CD4-positive, alpha-beta T cell (primary cell): ENCODE measurements around the gene BOLL. TPM values are rescaled to one million over a fixed set of nuclear protein-coding genes. Genes with fewer than 3 reads are reported as not detected.
A peak's percentile ranks its signal among the peaks of the same experiment; 100 is the strongest.

ENCODE experiments used
- ATAC-seq: fragments of 200-7000 bp; cut with Tn5 transposase; one replicate; pipeline ENCODE4 v1.10.0; 2022; ENCODE audit warnings: mild to moderate bottlenecking; ENCODE audit not compliant: poor library complexity
- CTCF ChIA-PET: fragments of 350-600 bp; sonication (Branson Sonifier 250); formaldehyde crosslinking; loops from one replicate; lab custom pipeline; 2021; ENCODE audit warnings: antibody characterized with exemption, inconsistent platforms; lab: Charles Lee
- POLR2A ChIA-PET: fragments of 350-600 bp; sonication (Branson Sonifier 250); formaldehyde crosslinking; loops from one replicate; lab custom pipeline; 2021; ENCODE audit warnings: antibody characterized with exemption, inconsistent platforms; lab: Charles Lee
- DNase-seq, 14 experiments: peaks; one replicate each; pipeline ENCODE4 v3.0.0-alpha.2; 2013 to 2020; ENCODE audit warnings: mixed read lengths in 2 of 14
- H3K27ac ChIP-seq, 2 donors: one replicate each; pipeline versions ENCODE4 v1.5.1 to v1.7.0; 2013; ENCODE audit warnings: low read length in 2 of 2, low read depth in 1 of 2, mild to moderate bottlenecking in 1 of 2
- H3K27me3 ChIP-seq, 2 experiments: 1 replicate in 1 of 2; 2 replicates in 1 of 2; pipeline versions ENCODE4 v1.6.1 to v1.7.0; 2013; ENCODE audit warnings: low read length in 2 of 2, control low read depth in 1 of 2, mild to moderate bottlenecking in 1 of 2, moderate library complexity in 1 of 2; ENCODE audit not compliant: insufficient read depth in 2 of 2, control insufficient read depth in 1 of 2
- H3K36me3 ChIP-seq: one replicate; pipeline ENCODE4 v1.6.1; 2013; ENCODE audit warnings: low read length, control low read depth; ENCODE audit not compliant: insufficient read depth
- H3K4me1 ChIP-seq: one replicate; pipeline ENCODE4 v1.6.1; 2013; ENCODE audit warnings: low read length, control low read depth; ENCODE audit not compliant: insufficient read depth
- H3K4me3 ChIP-seq: one replicate; pipeline ENCODE4 v1.5.1; 2013; ENCODE audit warnings: mild to moderate bottlenecking, low read length, moderate library complexity
- H3K9me3 ChIP-seq, 2 experiments: 1 replicate in 1 of 2; 2 replicates in 1 of 2; pipeline versions ENCODE4 v1.6.1 to v1.7.0; 2013; ENCODE audit warnings: low read length in 2 of 2, mild to moderate bottlenecking in 2 of 2, control low read depth in 1 of 2, moderate library complexity in 1 of 2; ENCODE audit not compliant: control insufficient read depth in 1 of 2, insufficient read depth in 1 of 2
- H3K27ac Mint-ChIP-seq: one replicate; pipeline ENCODE4 v1.8.0; 2020; ENCODE audit warnings: mixed read lengths
- H3K27me3 Mint-ChIP-seq: one replicate; pipeline ENCODE4 v1.8.0; 2021; ENCODE audit warnings: mixed read lengths
- H3K36me3 Mint-ChIP-seq: one replicate; pipeline ENCODE4 v1.8.0; 2021; ENCODE audit warnings: low read depth, mixed read lengths
- H3K4me1 Mint-ChIP-seq: one replicate; pipeline ENCODE4 v1.8.0; 2021; ENCODE audit warnings: low read depth, mixed read lengths
- H3K4me3 Mint-ChIP-seq: one replicate; pipeline ENCODE4 v1.8.0; 2020; ENCODE audit warnings: mild to moderate bottlenecking, mixed read lengths
- H3K9me3 Mint-ChIP-seq: one replicate; pipeline ENCODE4 v1.8.0; 2020; ENCODE audit warnings: mixed read lengths
- CTCF ChIP-seq: fragments of 200-600 bp; IDR thresholded peaks from one replicate; pipeline ENCODE4 v1.8.0; 2022; ENCODE audit warnings: antibody characterized with exemption, mild to moderate bottlenecking
- intact Hi-C, 2 experiments: fragments of 100-400 bp; cut with DNase I in 1 of 2; cut with micrococcal nuclease in 1 of 2; formaldehyde crosslinking; loops; one replicate each; pipeline versions ENCODE4 v1.15.1 to v1.9.0; 2023 to 2025; cut with DNase I, micrococcal nuclease
- total RNA-seq, 174 experiments: library from RNA in 2 of 174; stranded (reverse) in 2 of 174; gene quantifications; one replicate each; pipeline ENCODE4 v1.2.3 and lab custom pipeline; 2021 to 2026

Gene BOLL
- total RNA-seq, 2 experiments from 2014 or later: not detected

GRCh38 chr2:197793456-197793855, 8.3 kb upstream of the BOLL start:
- H3K27me3 Mint-ChIP-seq: peaks cover 45% of the 10 kb centered on the region
- H3K27ac Mint-ChIP-seq: no peak overlapping the region
- no peaks in the 10 kb centered on the region for H3K9me3 Mint-ChIP-seq
- no peaks in the 10 kb centered on the region for H3K36me3 Mint-ChIP-seq
- DNase-seq (no peak), ATAC-seq (no peak)
- Histone ChIP-seq H3K4me3 (no peak overlapping the region), H3K27ac (no peak overlapping the region), H3K36me3 (no peaks in the 10 kb centered on the region), H3K4me1 (no peaks in the 10 kb centered on the region), H3K9me3 (peaks cover 0 to 4% of the 10 kb centered on the region in 2 experiments), H3K27me3 (peaks cover 0 to 10% of the 10 kb centered on the region in 2 experiments)
- ChIA-PET POLR2A (no interaction called here), CTCF (no interaction called here)
- intact Hi-C loops: loop anchor here in 1 of 2 experiments (10.0 kb wide), 1 partner anchor 1671 kb away; no protein-coding TSS in a partner anchor
- no peaks in the 10 kb centered on the region for H3K4me1 Mint-ChIP-seq
- H3K4me3 Mint-ChIP-seq: no peak overlapping the region
- no peak for TF ChIP-seq CTCF

- H3K4me1 Mint-ChIP-seq: no peaks in the 10 kb centered on the region
- H3K27me3 Mint-ChIP-seq: peaks cover 43% of the 10 kb centered on the region
- H3K36me3 ChIP-seq: no peaks in the 10 kb centered on the region
- H3K4me1 ChIP-seq: peaks cover 14% of the 10 kb centered on the region
- peak overlapping the region; percentile 62 for H3K4me3 ChIP-seq
- POLR2A ChIA-PET: no interaction called here
- CTCF ChIA-PET: no interaction called here
- no peaks in the 10 kb centered on the region for H3K36me3 Mint-ChIP-seq
- peaks cover 0 to 17% of the 10 kb centered on the region in 2 experiments for H3K9me3 ChIP-seq
- peaks cover 10 to 13% of the 10 kb centered on the region in 2 experiments for H3K27me3 ChIP-seq
- DNase-seq: peak; percentile 28 to 78 (median 48)
- no peak overlapping the region for H3K27ac Mint-ChIP-seq
- H3K9me3 Mint-ChIP-seq: no peaks in the 10 kb centered on the region
- intact Hi-C loops: no loop called here
- peak; percentile 68 for TF ChIP-seq CTCF
- H3K27ac ChIP-seq: no peak overlapping the region
- H3K4me3 Mint-ChIP-seq: peak overlapping the region; percentile 82
- peak; percentile 78 for ATAC-seq
Observed at GRCh38 chr2:197786010-197786877, 1.1 kb upstream of the BOLL start.

GRCh38 chr2:197782126-197782525, 3.0 kb downstream of the BOLL start:
- POLR2A ChIA-PET: no interaction called here
- H3K27me3 ChIP-seq: peaks cover 4 to 8% of the 10 kb centered on the region in 2 experiments
- CTCF ChIA-PET: no interaction called here
- H3K36me3 Mint-ChIP-seq: no peaks in the 10 kb centered on the region
- no peaks in the 10 kb centered on the region for H3K9me3 Mint-ChIP-seq
- no peak overlapping the region for H3K4me3 Mint-ChIP-seq
- H3K4me1 Mint-ChIP-seq: no peaks in the 10 kb centered on the region
- no peak overlapping the region for H3K27ac Mint-ChIP-seq
- H3K36me3 ChIP-seq: no peaks in the 10 kb centered on the region
- H3K9me3 ChIP-seq: peaks cover 0 to 15% of the 10 kb centered on the region in 2 experiments
- no peak overlapping the region for H3K4me3 ChIP-seq
- peaks cover 14% of the 10 kb centered on the region for H3K4me1 ChIP-seq
- ATAC-seq: no peak
- peaks cover 23% of the 10 kb centered on the region for H3K27me3 Mint-ChIP-seq
- intact Hi-C loops: no loop called here
- H3K27ac ChIP-seq: no peak overlapping the region
- no peak for TF ChIP-seq CTCF
- DNase-seq: no peak
